ENCODE data around the gene C4orf54. TPM values are rescaled to one million over a fixed set of nuclear protein-coding genes. Genes with fewer than 3 reads are reported as not detected.

The C4orf54 gene
- total RNA-seq, 1 experiment from 2014 or later: not detected

DNA sequence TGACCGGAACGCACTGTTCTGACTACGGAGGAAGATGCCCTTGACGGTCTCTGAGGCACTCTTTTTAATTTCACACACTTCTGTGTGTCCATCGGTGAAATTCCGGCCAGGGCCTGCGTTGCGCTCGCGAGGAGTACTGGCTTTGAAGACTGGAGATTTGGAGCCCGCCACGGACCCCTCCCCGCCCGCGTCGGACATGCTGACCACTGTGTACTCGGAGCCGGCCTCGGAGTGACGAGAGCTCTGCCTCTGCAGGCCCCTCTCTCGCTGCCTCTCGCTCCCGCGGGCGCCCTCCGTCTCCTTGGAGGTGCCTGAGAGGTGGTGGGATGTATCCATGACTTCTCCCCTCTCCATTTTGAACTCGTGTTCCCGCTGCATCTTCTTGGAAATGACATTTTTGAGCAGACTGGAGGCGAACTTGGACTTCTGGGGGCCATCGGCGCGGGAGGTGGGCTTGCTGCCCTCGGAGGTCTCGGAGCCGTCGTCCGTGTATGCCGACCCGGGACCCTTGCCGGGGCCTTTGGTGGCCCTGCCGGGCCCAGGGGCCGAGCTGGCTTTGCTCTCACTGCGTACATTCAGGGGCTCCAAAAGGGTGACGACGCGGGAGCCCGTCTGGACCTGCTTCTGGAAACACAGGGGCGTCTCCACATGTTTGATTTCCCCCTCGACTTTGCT, 5.7 kb downstream of the C4orf54 start:
- Histone ChIP-seq H2BK5ac (ENCODE audit: insufficient read length, low read length) (no peak overlapping the region), H3K79me1 (ENCODE audit: insufficient read depth, low read depth, low read length, poor library complexity, severe bottlenecking) (no peaks in the 10 kb centered on the region), H3K4me1 (ENCODE audit: insufficient read depth, low read length) (no peaks in the 10 kb centered on the region), H3K4ac (ENCODE audit: low read depth, low read length) (no peak overlapping the region), H3K9ac (ENCODE audit: extremely low read depth, insufficient read length, low read length) (no peak overlapping the region), H2BK120ac (ENCODE audit: low read depth, low read length, poor library complexity, severe bottlenecking) (no peak overlapping the region), H2AK5ac (ENCODE audit: insufficient read length, low read length) (no peak overlapping the region), H2AFZ (ENCODE audit: low read length) (no peak overlapping the region), H3K18ac (ENCODE audit: insufficient read length, low read depth, low read length) (no peak overlapping the region), H3K14ac (ENCODE audit: insufficient read depth, low read length) (no peak overlapping the region), H2BK12ac (ENCODE audit: insufficient read length, low read depth, low read length) (no peak overlapping the region), H3K23me2 (ENCODE audit: insufficient read length, low read depth, low read length, poor library complexity, severe bottlenecking) (no peaks in the 10 kb centered on the region), H4K20me1 (ENCODE audit: control insufficient read depth, insufficient read depth, insufficient read length) (no peaks in the 10 kb centered on the region), H4K5ac (ENCODE audit: insufficient read length, low read depth, low read length) (no peak overlapping the region), H3K4me2 (ENCODE audit: insufficient read depth, insufficient read length, low read length) (no peak overlapping the region), H3K56ac (ENCODE audit: insufficient read length, low read depth, low read length) (no peak overlapping the region), H4K91ac (ENCODE audit: insufficient read length, low read depth, low read length) (no peak overlapping the region), H3K9me3 (ENCODE audit: control insufficient read depth, low read depth, low read length) (no peaks in the 10 kb centered on the region), H2BK20ac (ENCODE audit: low read depth, low read length, poor library complexity, severe bottlenecking) (no peak overlapping the region), H3K27ac (ENCODE audit: insufficient read length, low read depth, low read length) (no peak overlapping the region), H3K79me2 (ENCODE audit: insufficient read depth, low read length) (no peaks in the 10 kb centered on the region), H3K27me3 (ENCODE audit: insufficient read depth, low read length) (no peaks in the 10 kb centered on the region), H3K23ac (ENCODE audit: insufficient read length, low read depth, low read length) (no peak overlapping the region), H2BK15ac (ENCODE audit: low read depth, low read length) (no peak overlapping the region), H3T11ph (ENCODE audit: low read length) (no peak overlapping the region), H4K8ac (replicated peaks; ENCODE audit: insufficient read length, low read depth, low read length) (no peak overlapping the region)
- Mint-ChIP-seq H3K4me1 (peaks cover 0 to 3% of the 10 kb centered on the region in 2 experiments; a peak in 1 of 4 replicates), H3K4me3 (no peak overlapping the region), H3K9me3 (no peaks in the 10 kb centered on the region), H3K27ac (no peak overlapping the region), H3K27me3 (ENCODE audit: low read depth) (peaks cover 44% of the 10 kb centered on the region), H3K36me3 (ENCODE audit: insufficient read depth in 1 of 3, low read depth in 3 of 3) (no peaks in the 10 kb centered on the region)
- WGBS (ENCODE audit: extremely low coverage, insufficient read length, low lambda C conversion rate): no CpG with 5 or more reads among the region's 49 CpGs
- DNase-seq: no peak
- TF ChIP-seq, protein P1, sequence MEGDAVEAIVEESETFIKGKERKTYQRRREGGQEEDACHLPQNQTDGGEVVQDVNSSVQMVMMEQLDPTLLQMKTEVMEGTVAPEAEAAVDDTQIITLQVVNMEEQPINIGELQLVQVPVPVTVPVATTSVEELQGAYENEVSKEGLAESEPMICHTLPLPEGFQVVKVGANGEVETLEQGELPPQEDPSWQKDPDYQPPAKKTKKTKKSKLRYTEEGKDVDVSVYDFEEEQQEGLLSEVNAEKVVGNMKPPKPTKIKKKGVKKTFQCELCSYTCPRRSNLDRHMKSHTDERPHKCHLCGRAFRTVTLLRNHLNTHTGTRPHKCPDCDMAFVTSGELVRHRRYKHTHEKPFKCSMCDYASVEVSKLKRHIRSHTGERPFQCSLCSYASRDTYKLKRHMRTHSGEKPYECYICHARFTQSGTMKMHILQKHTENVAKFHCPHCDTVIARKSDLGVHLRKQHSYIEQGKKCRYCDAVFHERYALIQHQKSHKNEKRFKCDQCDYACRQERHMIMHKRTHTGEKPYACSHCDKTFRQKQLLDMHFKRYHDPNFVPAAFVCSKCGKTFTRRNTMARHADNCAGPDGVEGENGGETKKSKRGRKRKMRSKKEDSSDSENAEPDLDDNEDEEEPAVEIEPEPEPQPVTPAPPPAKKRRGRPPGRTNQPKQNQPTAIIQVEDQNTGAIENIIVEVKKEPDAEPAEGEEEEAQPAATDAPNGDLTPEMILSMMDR (conservative IDR thresholded peaks at IDR 0.05): no peak

Data from H9 (cell line).